Neural progenitor cell (in vitro differentiated cells): Measurements from ENCODE around the gene DNMT3L. TPM values are rescaled to one million over a fixed set of nuclear protein-coding genes. Genes with fewer than 3 reads are reported as not detected.

Source experiments
- DNase-seq: peaks from one replicate; pipeline ENCODE4 v3.0.0-alpha.2; 2016; ENCODE audit warnings: low spot score
- H2AFZ ChIP-seq: fragments of 200-600 bp; sonication (generic); replicated peaks from 2 replicates; pipeline ENCODE4 v1.6.1; 2016; ENCODE audit warnings: antibody characterized with exemption
- H3F3A ChIP-seq: fragments of 200-600 bp; sonication (generic); 2 replicates; pipeline ENCODE4 v1.6.1; 2016; ENCODE audit warnings: antibody characterized with exemption, low read depth
- H3K27ac ChIP-seq: fragments of 200-600 bp; sonication (generic); 2 replicates; pipeline ENCODE4 v1.5.1; 2016; ENCODE audit warnings: mild to moderate bottlenecking
- H3K27me3 ChIP-seq: fragments of 200-600 bp; sonication (generic); 2 replicates; pipeline ENCODE4 v1.6.1; 2016; ENCODE audit warnings: mild to moderate bottlenecking, moderate library complexity
- H3K36me3 ChIP-seq: fragments of 200-600 bp; sonication (generic); 2 replicates; pipeline ENCODE4 v1.5.1; 2016
- H3K4me1 ChIP-seq: fragments of 200-600 bp; sonication (generic); 2 replicates; pipeline ENCODE4 v1.6.1; 2016; ENCODE audit warnings: mixed run types
- H3K4me2 ChIP-seq: fragments of 200-600 bp; sonication (generic); 2 replicates; pipeline ENCODE4 v1.6.1; 2016
- H3K4me3 ChIP-seq: fragments of 200-600 bp; sonication (generic); 2 replicates; pipeline ENCODE4 v1.5.1; 2016
- H3K79me2 ChIP-seq: fragments of 200-600 bp; sonication (generic); 2 replicates; pipeline ENCODE4 v1.6.1; 2016; ENCODE audit warnings: low read depth
- H3K9ac ChIP-seq: fragments of 200-600 bp; sonication (generic); 2 replicates; pipeline ENCODE4 v1.6.1; 2016
- H3K9me3 ChIP-seq: fragments of 200-600 bp; sonication (generic); 2 replicates; pipeline ENCODE4 v1.5.1; 2016; ENCODE audit warnings: low read depth
- H4K20me1 ChIP-seq: fragments of 200-600 bp; sonication (generic); 2 replicates; pipeline ENCODE4 v1.6.1; 2016; ENCODE audit warnings: low read depth
- H3K27ac Mint-ChIP-seq: 3 replicates; pipeline ENCODE4 v1.8.0; 2021; ENCODE audit warnings: mixed read lengths
- H3K27me3 Mint-ChIP-seq: 2 replicates; pipeline ENCODE4 v1.8.0; 2022; ENCODE audit warnings: low read depth, mild to moderate bottlenecking, inconsistent platforms, moderate library complexity, mixed read lengths; ENCODE audit not compliant: insufficient read depth
- H3K36me3 Mint-ChIP-seq: 3 replicates; pipeline ENCODE4 v1.8.0; 2021; ENCODE audit warnings: mixed read lengths
- H3K4me1 Mint-ChIP-seq: 3 replicates; pipeline ENCODE4 v1.8.0; 2021; ENCODE audit warnings: mixed read lengths
- H3K4me3 Mint-ChIP-seq: 3 replicates; pipeline ENCODE4 v1.8.0; 2021; ENCODE audit warnings: mild to moderate bottlenecking, moderate library complexity, mixed read lengths
- H3K9me3 Mint-ChIP-seq: 3 replicates; pipeline ENCODE4 v1.8.0; 2020; ENCODE audit warnings: mixed read lengths
- CTCF ChIP-seq: fragments of 200-600 bp; sonication (generic); IDR thresholded peaks from 2 replicates; pipeline ENCODE4 v1.5.1; 2017; ENCODE audit warnings: antibody characterized with exemption, mild to moderate bottlenecking
- EZH2 ChIP-seq: fragments of 200-600 bp; sonication (generic); IDR thresholded peaks from 2 replicates; pipeline ENCODE4 v1.6.1; 2017; ENCODE audit warnings: antibody characterized with exemption, mild to moderate bottlenecking, moderate library complexity
- EZH2phosphoT487 ChIP-seq: fragments of 200-600 bp; sonication (generic); IDR thresholded peaks from 2 replicates; pipeline ENCODE4 v1.6.1; 2017; ENCODE audit warnings: antibody characterized with exemption
- total RNA-seq: library from RNA; depleted of rRNA; stranded (reverse); fragments of >200 nt; gene quantifications from 2 replicates; pipeline ENCODE4 v1.2.3, GENCODE V29; 2015; ENCODE audit warnings: low replicate concordance

DNMT3L gene
- total RNA-seq, 1 donor from 2014 or later, result not detected

GRCh38 chr21:44272284-44272858, 10.7 kb upstream of the DNMT3L start:
- no peaks in the 10 kb centered on the region for H3K9me3 ChIP-seq
- no peaks in the 10 kb centered on the region for H4K20me1 ChIP-seq
- peak overlapping the region; percentile 76 for H2AFZ ChIP-seq
- no peak overlapping the region for H3K9ac ChIP-seq
- H3K27me3 ChIP-seq, result no peaks in the 10 kb centered on the region
- Mint-ChIP-seq H3K27ac (no peak overlapping the region), H3K4me1 (peaks cover 5% of the 10 kb centered on the region), H3K4me3 (no peak overlapping the region), H3K9me3 (peaks cover 2% of the 10 kb centered on the region), H3K36me3 (no peaks in the 10 kb centered on the region), H3K27me3 (peaks cover 10% of the 10 kb centered on the region)
- no peaks in the 10 kb centered on the region for H3F3A ChIP-seq
- DNase-seq, result no peak
- no peak overlapping the region for H3K27ac ChIP-seq
- H3K4me2 ChIP-seq, result no peak overlapping the region
- H3K79me2 ChIP-seq, result no peaks in the 10 kb centered on the region
- no peaks in the 10 kb centered on the region for H3K4me1 ChIP-seq
- TF ChIP-seq CTCF (no peak), EZH2 (no peak), EZH2phosphoT487 (no peak)
- no peak overlapping the region for H3K4me3 ChIP-seq
- H3K36me3 ChIP-seq, result no peaks in the 10 kb centered on the region

- no peak overlapping the region for H3K27ac ChIP-seq
- no peak overlapping the region for H3K27ac Mint-ChIP-seq
- H3K9ac ChIP-seq, result no peak overlapping the region
- H3K36me3 ChIP-seq, result no peaks in the 10 kb centered on the region
- no peak for TF ChIP-seq CTCF
- TF ChIP-seq EZH2, result no peak
- no peak for TF ChIP-seq EZH2phosphoT487
- no peaks in the 10 kb centered on the region for H3K27me3 ChIP-seq
- no peaks in the 10 kb centered on the region for H3K9me3 Mint-ChIP-seq
- no peaks in the 10 kb centered on the region for H3K79me2 ChIP-seq
- H3K9me3 ChIP-seq, result no peaks in the 10 kb centered on the region
- H3K4me3 Mint-ChIP-seq, result no peak overlapping the region
- H3K4me1 ChIP-seq, result no peaks in the 10 kb centered on the region
- DNase-seq, result no peak
- H3K4me1 Mint-ChIP-seq, result peaks cover 5% of the 10 kb centered on the region
- H3K27me3 Mint-ChIP-seq, result peaks cover 10% of the 10 kb centered on the region
- no peak overlapping the region for H3K4me3 ChIP-seq
- H3K36me3 Mint-ChIP-seq, result no peaks in the 10 kb centered on the region
- H2AFZ ChIP-seq, result peak overlapping the region; percentile 76
- no peak overlapping the region for H3K4me2 ChIP-seq
- no peaks in the 10 kb centered on the region for H3F3A ChIP-seq
- H4K20me1 ChIP-seq, result no peaks in the 10 kb centered on the region
These were observed 10.0 kb upstream of the DNMT3L start for GRCh38 chr21:44271558-44272283.

- no peak for DNase-seq
- H3K4me2 ChIP-seq, result no peak overlapping the region
- peaks cover 6% of the 10 kb centered on the region for H3F3A ChIP-seq
- H3K9me3 Mint-ChIP-seq, result no peaks in the 10 kb centered on the region
- H3K36me3 Mint-ChIP-seq, result no peaks in the 10 kb centered on the region
- H3K9me3 ChIP-seq, result no peaks in the 10 kb centered on the region
- no peak overlapping the region for H3K4me3 ChIP-seq
- no peaks in the 10 kb centered on the region for H3K79me2 ChIP-seq
- no peak overlapping the region for H3K4me3 Mint-ChIP-seq
- peaks cover 5% of the 10 kb centered on the region for H3K4me1 Mint-ChIP-seq
- no peak overlapping the region for H3K27ac ChIP-seq
- H3K36me3 ChIP-seq, result no peaks in the 10 kb centered on the region
- no peak overlapping the region for H3K27ac Mint-ChIP-seq
- H3K27me3 Mint-ChIP-seq, result peaks cover 8% of the 10 kb centered on the region
- H3K9ac ChIP-seq, result no peak overlapping the region
- no peaks in the 10 kb centered on the region for H4K20me1 ChIP-seq
- H3K4me1 ChIP-seq, result no peaks in the 10 kb centered on the region
- no peaks in the 10 kb centered on the region for H3K27me3 ChIP-seq
- no peak overlapping the region for H2AFZ ChIP-seq
- TF ChIP-seq EZH2 (no peak), CTCF (no peak), EZH2phosphoT487 (no peak)
These were observed 7.4 kb upstream of the DNMT3L start for GRCh38 chr21:44269090-44269489.
